ENCODE measurements around the gene ZNF213.

Gene ZNF213

DNA sequence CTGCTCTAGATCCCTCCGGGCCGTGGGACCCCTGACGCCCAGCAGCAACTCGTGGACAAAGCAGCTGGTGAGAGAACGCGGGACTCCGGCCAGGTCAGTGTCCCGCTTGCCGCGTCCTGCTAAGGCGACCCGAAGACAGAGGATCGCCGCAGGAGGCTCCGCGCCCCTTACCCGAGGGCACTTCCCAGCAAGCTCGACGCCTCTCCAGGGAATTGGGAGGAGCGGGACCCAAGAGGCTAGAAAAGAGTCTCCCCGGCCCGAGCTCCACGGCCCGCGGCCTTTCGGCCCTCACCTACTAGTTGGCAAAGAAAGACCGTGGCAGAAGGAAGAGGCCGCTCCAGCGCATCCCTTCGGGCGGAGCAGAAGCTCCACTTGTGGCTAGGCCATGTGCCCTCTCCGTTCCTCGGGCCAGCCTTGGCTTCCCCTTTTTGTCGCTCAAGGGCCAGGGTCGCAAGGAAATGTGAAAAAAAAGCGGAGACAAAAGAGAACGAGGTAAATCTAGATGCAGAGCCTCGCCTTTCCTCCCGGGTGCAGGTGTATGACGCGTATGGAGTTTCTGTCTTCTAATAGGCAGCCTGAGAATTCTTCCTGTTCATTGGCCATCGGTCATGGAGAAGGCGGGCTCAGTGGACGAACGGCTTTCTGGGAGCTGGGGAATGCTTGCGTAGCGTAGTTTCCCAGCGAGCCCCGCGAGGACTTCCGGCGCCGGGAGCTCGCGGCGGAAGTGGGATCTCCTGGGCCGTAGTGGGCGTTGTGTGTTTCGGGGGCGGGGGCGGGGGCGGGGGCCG, at the start of gene ZNF213:
TSS of gene ZNF213 (plus strand) at position 692 of the 788 bp plus-strand sequence. CDS start 2,252 bp downstream, outside the sequence.
- peak; percentile 58 to 98 (median 92) for DNase-seq

- no peak for DNase-seq
Observed at GRCh38 chr16:3085868-3086595, 48.8 kb upstream of the ZNF213 start.

- no peak for DNase-seq
Observed at GRCh38 chr16:3086596-3087242, 48.1 kb upstream of the ZNF213 start.

DNA sequence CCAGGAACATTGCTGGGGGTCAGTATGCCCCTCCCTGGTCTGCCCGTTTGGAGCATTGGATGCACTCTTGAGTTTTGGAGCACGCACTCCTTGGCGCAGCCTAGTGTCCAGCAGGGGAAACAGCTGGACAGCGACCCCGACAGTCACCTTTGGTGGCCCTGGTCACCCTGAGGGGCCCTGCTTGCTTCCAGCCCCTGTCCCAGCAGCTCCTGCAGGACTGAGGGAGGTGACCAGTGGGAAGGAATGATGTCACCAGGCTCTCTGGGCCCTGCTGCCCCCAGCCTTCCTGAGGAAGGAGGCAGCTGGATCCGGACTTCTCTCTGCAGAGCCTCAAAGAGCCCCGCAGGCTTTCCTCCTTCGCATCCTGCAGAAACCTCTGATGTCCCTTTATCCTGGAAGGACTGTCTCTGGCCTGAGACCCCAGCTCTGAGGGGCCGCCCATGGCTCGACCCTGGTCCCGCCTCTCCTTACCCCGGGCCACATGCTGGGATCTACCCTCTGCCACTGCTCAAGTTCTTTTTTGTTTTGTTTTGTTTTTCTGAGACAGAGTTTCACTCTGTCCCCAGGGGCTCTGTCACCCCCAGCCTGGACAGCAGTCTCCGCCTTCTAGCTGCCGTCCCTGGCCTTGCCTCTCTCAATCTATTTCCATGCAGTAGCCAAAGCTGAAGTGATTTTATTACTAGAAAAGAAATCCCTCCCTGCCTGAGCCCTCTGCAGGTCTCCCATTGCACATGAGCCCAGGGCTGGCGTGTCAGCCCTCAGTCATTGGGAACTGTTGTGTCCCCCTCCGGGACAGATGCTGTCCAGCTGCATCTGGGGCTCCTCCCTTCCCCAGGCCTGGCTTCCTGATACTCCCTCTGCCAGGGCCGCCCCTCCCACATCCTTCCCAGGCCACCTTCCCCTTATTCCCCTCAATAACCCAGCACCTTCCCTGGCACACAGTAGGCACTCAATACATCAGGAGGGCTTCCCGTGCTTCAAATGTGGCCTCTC, 47.3 kb upstream of the ZNF213 start:
- DNase-seq, result no peak

- no peak for DNase-seq
Observed at GRCh38 chr16:3088450-3088849, 46.4 kb upstream of the ZNF213 start.

GRCh38 chr16:3088925-3089716, 45.7 kb upstream of the ZNF213 start:
- no peak for DNase-seq

GRCh38 chr16:3089717-3090592, 44.9 kb upstream of the ZNF213 start:
- DNase-seq, result no peak

- no peak for DNase-seq
Observed at GRCh38 chr16:3091551-3091950, 43.3 kb upstream of the ZNF213 start.

DNA sequence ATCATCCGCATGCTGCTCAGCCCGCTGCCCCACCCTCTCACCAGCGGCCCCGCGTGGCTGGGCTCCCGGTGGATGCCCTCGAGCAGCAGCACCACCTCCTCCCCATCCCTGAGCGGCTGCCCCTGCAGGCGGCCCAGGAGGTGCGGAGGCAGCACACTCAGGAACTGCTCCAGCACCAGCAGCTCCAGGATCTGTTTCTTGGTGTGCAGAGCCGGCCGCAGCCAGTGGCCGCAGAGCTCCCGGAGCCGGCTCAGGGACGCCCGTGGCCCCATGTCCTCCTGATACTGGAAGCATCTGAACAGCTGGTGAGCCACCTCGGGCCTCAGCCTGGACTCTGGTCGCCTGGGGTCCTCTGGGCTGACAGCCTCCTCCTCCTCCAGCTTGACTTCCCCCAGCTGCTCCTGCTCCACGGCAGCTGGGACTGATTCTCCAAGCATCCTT, 42.3 kb upstream of the ZNF213 start:
- no peak for DNase-seq

- DNase-seq, result no peak
Observed at GRCh38 chr16:3094289-3095027, 40.4 kb upstream of the ZNF213 start.

GRCh38 chr16:3095869-3096268, 39.0 kb upstream of the ZNF213 start:
- DNase-seq, result no peak

DNA sequence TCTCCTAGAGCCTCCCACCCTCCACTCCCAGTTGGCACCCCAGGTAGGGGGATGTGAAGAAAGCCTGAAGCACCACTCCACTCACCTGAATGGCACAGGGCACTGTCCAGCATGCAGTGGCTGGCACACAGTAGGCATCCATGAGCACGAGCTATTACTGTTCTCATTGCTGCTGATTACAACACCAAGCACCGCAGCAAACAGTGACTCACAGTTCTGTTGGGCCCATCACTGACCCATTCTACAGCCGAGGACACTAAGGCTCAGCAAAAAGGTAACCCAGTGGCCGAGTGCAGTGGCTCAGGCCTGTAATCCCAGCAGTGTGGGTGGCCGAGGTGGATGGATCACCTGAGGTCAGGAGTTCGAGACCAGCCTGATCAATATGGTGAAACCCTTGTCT, 38.5 kb upstream of the ZNF213 start:
- DNase-seq, result no peak

DNA sequence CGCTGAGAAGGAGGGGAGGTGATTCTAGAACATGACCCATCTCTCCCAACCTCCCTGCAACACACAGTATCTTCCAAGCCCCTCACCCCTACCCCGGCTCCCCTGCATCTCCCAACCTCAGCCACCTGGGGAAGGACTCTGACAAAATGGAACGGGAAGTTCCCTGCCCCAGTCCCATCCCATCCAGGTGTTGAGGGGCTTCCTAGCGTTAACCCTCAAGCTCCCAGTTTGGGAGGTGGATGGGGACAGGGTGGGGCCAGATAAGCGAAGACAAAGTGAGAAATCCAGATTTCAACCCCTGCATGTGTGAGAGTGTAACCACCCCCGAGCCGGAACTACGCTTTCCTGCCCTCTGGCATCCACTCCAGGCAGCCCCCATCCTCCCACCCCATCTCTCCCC, 37.6 kb upstream of the ZNF213 start:
- no peak for DNase-seq

DNA sequence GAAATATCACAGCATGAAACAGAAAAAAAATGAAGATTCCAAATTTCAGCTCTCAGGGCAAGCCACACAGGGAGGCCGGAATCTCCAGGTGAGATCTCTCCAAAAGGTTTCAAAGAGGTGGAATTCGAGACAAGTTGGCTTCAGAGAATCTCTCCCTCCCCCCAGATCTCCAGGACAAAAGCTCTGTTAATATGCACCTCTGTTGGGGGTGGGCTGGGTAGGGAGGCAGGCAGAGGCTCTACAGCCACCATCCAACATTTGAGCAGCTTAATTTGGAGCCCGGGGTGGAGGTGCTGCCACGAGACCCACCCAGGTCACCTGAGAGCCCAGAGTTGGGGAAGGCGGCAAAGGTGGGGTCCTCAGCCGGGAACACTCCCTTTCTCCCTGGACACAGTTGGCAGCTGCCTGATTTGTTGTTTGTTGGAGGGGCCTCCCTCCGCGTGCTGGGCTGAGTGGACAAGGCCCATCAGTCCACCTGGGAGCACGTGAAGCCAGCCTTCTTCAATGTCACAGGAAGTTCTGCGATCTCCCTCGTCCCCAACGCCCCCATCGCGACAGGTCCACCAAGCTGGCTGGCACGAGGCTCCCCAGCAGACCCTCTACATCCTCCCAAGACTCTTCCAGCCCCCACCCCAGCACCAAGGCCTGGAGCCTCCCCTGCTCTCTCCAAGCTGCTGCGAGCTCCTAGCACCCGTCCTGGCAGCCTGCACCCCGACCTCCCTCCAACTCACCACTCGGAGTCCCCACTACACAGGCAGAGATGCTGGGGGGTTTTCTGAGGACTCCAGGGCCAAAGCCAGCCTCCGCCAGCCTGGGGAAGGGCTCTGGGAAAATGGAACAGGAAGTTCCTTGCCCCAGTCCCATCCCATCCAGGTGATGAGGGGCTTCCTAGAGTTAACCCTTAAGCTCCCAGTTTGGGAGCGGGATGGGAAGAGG, 36.1 kb upstream of the ZNF213 start, which contains the start of gene ZSCAN10:
TSS of gene ZSCAN10 (minus strand) at position 836 of the 936 bp plus-strand sequence. CDS start 6,357 bp downstream, outside the sequence.
- no peak for DNase-seq

DNA sequence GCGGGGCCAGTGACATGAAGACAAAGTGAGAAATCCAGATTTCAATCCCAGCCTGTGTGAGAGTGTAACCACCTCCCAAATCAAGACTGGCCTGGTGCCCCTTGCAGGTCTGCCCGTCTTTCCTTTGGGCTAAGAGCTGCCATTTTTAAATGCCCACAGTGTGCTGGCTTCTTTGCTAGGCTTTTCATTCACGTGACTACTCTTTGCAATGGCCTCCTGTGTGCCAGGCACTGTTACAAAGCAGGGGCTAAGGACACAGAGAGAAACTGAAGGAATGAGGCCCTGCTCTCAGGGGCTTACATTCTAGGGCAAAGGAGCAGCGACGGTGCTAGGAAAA, 35.5 kb upstream of the ZNF213 start:
- no peak for DNase-seq

- peak in 10 of 14 donors; percentile 9 to 67 (median 31) for DNase-seq
Observed at GRCh38 chr16:3099732-3100499, 34.9 kb upstream of the ZNF213 start.

Data from C1 segment of cervical spinal cord (tissue), 14 donors.